ENCODE data around the gene PARD3.

The PARD3 gene

GRCh38 chr10:34494012-34494411, 321.1 kb downstream of the PARD3 start:
- no peaks in the 10 kb centered on the region for H3K9me3 ChIP-seq
- H3K27me3 ChIP-seq: no peaks in the 10 kb centered on the region
- no peak for TF ChIP-seq CTCF (IDR thresholded peaks at IDR 0.05)
- DNase-seq: no peak
- no peak overlapping the region for H3K4me3 ChIP-seq
- no peak overlapping the region for H3K27ac ChIP-seq
- no peaks in the 10 kb centered on the region for H3K4me1 ChIP-seq
- no peaks in the 10 kb centered on the region for H3K36me3 ChIP-seq
- intact Hi-C loops (cut with DNase I; ENCODE audit: low total_unique reads): no loop called here

- TF ChIP-seq CTCF (IDR thresholded peaks at IDR 0.05): no peak
- Histone ChIP-seq H3K4me1 (no peaks in the 10 kb centered on the region), H3K36me3 (no peaks in the 10 kb centered on the region), H3K9me3 (no peaks in the 10 kb centered on the region), H3K27me3 (no peaks in the 10 kb centered on the region), H3K27ac (no peak overlapping the region), H3K4me3 (no peak overlapping the region)
- intact Hi-C loops (cut with DNase I; ENCODE audit: low total_unique reads): no loop called here
- DNase-seq: no peak
Measured at GRCh38 chr10:34492081-34492480, 323.0 kb downstream of the PARD3 start.

- Histone ChIP-seq H3K36me3 (no peaks in the 10 kb centered on the region), H3K4me3 (no peak overlapping the region), H3K27ac (no peak overlapping the region), H3K9me3 (no peaks in the 10 kb centered on the region), H3K4me1 (no peaks in the 10 kb centered on the region), H3K27me3 (no peaks in the 10 kb centered on the region)
- intact Hi-C loops (cut with DNase I; ENCODE audit: low total_unique reads): no loop called here
- no peak for DNase-seq
- no peak for TF ChIP-seq CTCF (IDR thresholded peaks at IDR 0.05)
Measured at GRCh38 chr10:34491678-34492077, 323.4 kb downstream of the PARD3 start.

- Histone ChIP-seq H3K4me1 (no peaks in the 10 kb centered on the region), H3K9me3 (no peaks in the 10 kb centered on the region), H3K27me3 (no peaks in the 10 kb centered on the region), H3K36me3 (no peaks in the 10 kb centered on the region), H3K4me3 (no peak overlapping the region), H3K27ac (no peak overlapping the region)
- DNase-seq: no peak
- no peak for TF ChIP-seq CTCF (IDR thresholded peaks at IDR 0.05)
- intact Hi-C loops (cut with DNase I; ENCODE audit: low total_unique reads): no loop called here
Measured at GRCh38 chr10:34489973-34490745, 324.9 kb downstream of the PARD3 start.

- no peak overlapping the region for H3K4me3 ChIP-seq
- no peak overlapping the region for H3K27ac ChIP-seq
- no peaks in the 10 kb centered on the region for H3K4me1 ChIP-seq
- no peaks in the 10 kb centered on the region for H3K36me3 ChIP-seq
- no peaks in the 10 kb centered on the region for H3K9me3 ChIP-seq
- intact Hi-C loops (cut with DNase I; ENCODE audit: low total_unique reads): no loop called here
- DNase-seq: no peak
- no peaks in the 10 kb centered on the region for H3K27me3 ChIP-seq
- no peak for TF ChIP-seq CTCF (IDR thresholded peaks at IDR 0.05)
Measured at GRCh38 chr10:34489411-34489810, 325.7 kb downstream of the PARD3 start.
